Urothelium cell line (cell line): ENCODE measurements around the gene PRMT7.

Experiments used
- DNase-seq: peaks from one replicate; pipeline ENCODE4 v3.0.0; 2011; ENCODE audit warnings: low spot score, mixed read lengths
- FAIRE-seq: peaks from 2 replicates; lab custom pipeline; 2011; peaks lifted over from hg19 to GRCh38; lab: Jason Lieb, UNC

Gene PRMT7

GRCh38 chr16:68345958-68346635 lies 35.3 kb downstream of the PRMT7 start:
- DNase-seq (no peak), FAIRE-seq (no peak)

- FAIRE-seq, result no peak
- DNase-seq, result no peak
These were observed 36.2 kb downstream of the PRMT7 start for GRCh38 chr16:68346892-68347480.

- DNase-seq (no peak), FAIRE-seq (no peak)
These were observed 36.8 kb downstream of the PRMT7 start for GRCh38 chr16:68347605-68348004.

- FAIRE-seq (no peak), DNase-seq (no peak)
These were observed 38.0 kb downstream of the PRMT7 start for GRCh38 chr16:68348639-68349445.

GRCh38 chr16:68349838-68350410 lies 39.1 kb downstream of the PRMT7 start:
- DNase-seq (no peak), FAIRE-seq (no peak)

- DNase-seq (no peak), FAIRE-seq (no peak)
These were observed 40.1 kb downstream of the PRMT7 start for GRCh38 chr16:68350813-68351350.

- FAIRE-seq (no peak), DNase-seq (no peak)
These were observed 40.6 kb downstream of the PRMT7 start for GRCh38 chr16:68351463-68351862.

- FAIRE-seq, result no peak
- no peak for DNase-seq
These were observed 41.2 kb downstream of the PRMT7 start for GRCh38 chr16:68351991-68352431.

GRCh38 chr16:68353366-68353765 lies 42.5 kb downstream of the PRMT7 start:
- DNase-seq (no peak), FAIRE-seq (no peak)

GRCh38 chr16:68354816-68355215 lies 44.0 kb downstream of the PRMT7 start:
- FAIRE-seq (no peak), DNase-seq (no peak)

GRCh38 chr16:68355447-68356248 lies 44.8 kb downstream of the PRMT7 start:
- DNase-seq (no peak), FAIRE-seq (no peak)

GRCh38 chr16:68356249-68356918 lies 45.6 kb downstream of the PRMT7 start:
- no peak for DNase-seq
- FAIRE-seq, result no peak

GRCh38 chr16:68356919-68357286 lies 46.1 kb downstream of the PRMT7 start:
- no peak for DNase-seq
- no peak for FAIRE-seq

- FAIRE-seq (no peak), DNase-seq (no peak)
These were observed 46.7 kb downstream of the PRMT7 start for GRCh38 chr16:68357521-68357922.

GRCh38 chr16:68357923-68358322 lies 47.1 kb downstream of the PRMT7 start:
- FAIRE-seq, result no peak
- no peak for DNase-seq

- DNase-seq (no peak), FAIRE-seq (no peak)
These were observed 48.1 kb downstream of the PRMT7 start for GRCh38 chr16:68358951-68359350.

- FAIRE-seq, result no peak
- no peak for DNase-seq
These were observed 48.8 kb downstream of the PRMT7 start for GRCh38 chr16:68359398-68360191.

GRCh38 chr16:68360547-68360946 lies 49.7 kb downstream of the PRMT7 start:
- FAIRE-seq, result no peak
- DNase-seq, result no peak

GRCh38 chr16:68360956-68361355 lies 50.1 kb downstream of the PRMT7 start:
- FAIRE-seq (no peak), DNase-seq (no peak)
